SK-N-SH (cell line): ENCODE results near the gene POU4F2. TPM values are rescaled to one million over a fixed set of nuclear protein-coding genes. Genes with fewer than 3 reads are reported as not detected.

ENCODE experiments used
- CTCF ChIA-PET: fragments of 300-600, 350-600 bp; formaldehyde crosslinking; extraction: SDS; loops from one replicate; lab custom pipeline; 2021; lab: Yijun Ruan, JAX
- POLR2A ChIA-PET: fragments of 350-600 bp; sonication (Branson Sonifier 250); formaldehyde crosslinking; extraction: SDS; loops from one replicate; lab custom pipeline; 2020; ENCODE audit warnings: antibody characterized with exemption, inconsistent platforms; lab: Yijun Ruan, JAX
- DNase-seq: peaks from one replicate; pipeline ENCODE4 v3.0.0; 2012
- H2AFZ ChIP-seq: fragments of 200-600 bp; sonication (generic); 2 replicates; pipeline ENCODE4 v1.8.1; 2016; ENCODE audit warnings: antibody characterized with exemption, mild to moderate bottlenecking, low read depth
- H3F3A ChIP-seq: fragments of 200-600 bp; sonication (generic); replicated peaks from 2 replicates; pipeline ENCODE3; 2016; ENCODE audit warnings: antibody characterized with exemption, mild to moderate bottlenecking; ENCODE audit not compliant: insufficient read depth
- H3K27ac ChIP-seq, 2 experiments: fragments of 200-500 bp in 1 of 2; fragments of 200-600 bp in 1 of 2; sonication (Bioruptor generic) in 1 of 2; sonication (generic), shearing (Covaris generic) in 1 of 2; 2 replicates each; pipeline versions ENCODE4 v1.5.1 to v1.6.1; 2014 to 2016; ENCODE audit warnings: low read depth in 2 of 2, inconsistent platforms in 1 of 2, low read length in 1 of 2, mild to moderate bottlenecking in 1 of 2, mixed read lengths in 1 of 2
- H3K27me3 ChIP-seq: fragments of 200-600 bp; sonication (generic), shearing (Covaris generic); 2 replicates; pipeline ENCODE4 v1.6.1; 2016; ENCODE audit warnings: mixed run types; ENCODE audit not compliant: insufficient read depth
- H3K36me3 ChIP-seq, 2 experiments: fragments of 200-500 bp in 1 of 2; fragments of 200-600 bp in 1 of 2; sonication (Bioruptor generic) in 1 of 2; sonication (generic) in 1 of 2; replicated peaks in 1 of 2; 2 replicates each; pipeline versions ENCODE3 to v1.5.1; 2014 to 2016; ENCODE audit warnings: low read length in 1 of 2, mild to moderate bottlenecking in 1 of 2; ENCODE audit not compliant: insufficient read depth in 2 of 2, control insufficient read depth in 1 of 2
- H3K4me1 ChIP-seq, 2 experiments: fragments of 200-500 bp in 1 of 2; fragments of 200-600 bp in 1 of 2; sonication (Bioruptor generic) in 1 of 2; sonication (generic), shearing (Covaris generic) in 1 of 2; 2 replicates each; pipeline versions ENCODE4 v1.5.1 to v1.6.1; 2014 to 2016; ENCODE audit warnings: low read depth in 1 of 2, low read length in 1 of 2, mixed run types in 1 of 2; ENCODE audit not compliant: insufficient read depth in 2 of 2, control insufficient read depth in 1 of 2
- H3K4me2 ChIP-seq: fragments of 200-600 bp; sonication (generic), shearing (Covaris generic); 2 replicates; pipeline ENCODE4 v1.6.1; 2017; ENCODE audit warnings: mixed run types
- H3K4me3 ChIP-seq, 2 experiments: fragments of 200-500 bp in 1 of 2; fragments of 200-600 bp in 1 of 2; sonication (Bioruptor generic) in 1 of 2; sonication (generic), shearing (Covaris generic) in 1 of 2; 2 replicates each; pipeline versions ENCODE4 v1.5.1 to v1.8.1; 2014 to 2016; ENCODE audit warnings: low read depth in 2 of 2, inconsistent platforms in 1 of 2, low read length in 1 of 2, mild to moderate bottlenecking in 1 of 2, mixed read lengths in 1 of 2, moderate library complexity in 1 of 2
- H3K79me2 ChIP-seq: fragments of 200-600 bp; sonication (generic); 2 replicates; pipeline ENCODE4 v1.8.1; 2017; ENCODE audit warnings: mild to moderate bottlenecking; ENCODE audit not compliant: insufficient read depth
- H3K9ac ChIP-seq: fragments of 200-600 bp; sonication (generic); 2 replicates; pipeline ENCODE4 v1.6.1; 2017; ENCODE audit warnings: mixed run types
- H3K9me2 ChIP-seq: fragments of 200-600 bp; sonication (generic); 2 replicates; pipeline ENCODE4 v1.6.1; 2017; ENCODE audit warnings: mixed run types
- H3K9me3 ChIP-seq: fragments of 200-600 bp; sonication (generic); 2 replicates; pipeline ENCODE4 v1.6.1; 2017; ENCODE audit warnings: mixed run types, mild to moderate bottlenecking, moderate library complexity
- H4K20me1 ChIP-seq: fragments of 200-600 bp; sonication (generic); 2 replicates; pipeline ENCODE4 v1.6.1; 2017; ENCODE audit warnings: mild to moderate bottlenecking, mixed run types; ENCODE audit not compliant: insufficient read depth
- CHD2 ChIP-seq: fragments of 150-350 bp; IDR thresholded peaks from 2 replicates; pipeline ENCODE4 v1.6.1; 2018; ENCODE audit warnings: low read length; ENCODE audit not compliant: partially characterized antibody
- EP300 ChIP-seq, 2 experiments: IDR thresholded peaks; 2 replicates each; pipeline versions ENCODE4 v1.4.0 to v1.6.1; 2012; ENCODE audit warnings: borderline replicate concordance in 1 of 2, low read depth in 1 of 2, low read length in 1 of 2
- EZH2phosphoT487 ChIP-seq: fragments of 200-600 bp; sonication (generic); IDR thresholded peaks from 2 replicates; pipeline ENCODE4 v1.6.1; 2017; ENCODE audit warnings: low read depth, mixed run types, mild to moderate bottlenecking, antibody characterized with exemption, moderate library complexity, borderline replicate concordance
- FOSL2 ChIP-seq: IDR thresholded peaks from 2 replicates; pipeline ENCODE4 v1.4.0; 2012; ENCODE audit warnings: low read depth, mild to moderate bottlenecking, moderate library complexity, borderline replicate concordance
- GABPA ChIP-seq: IDR thresholded peaks from 2 replicates; pipeline ENCODE4 v1.4.0; 2012; ENCODE audit warnings: low read depth, mild to moderate bottlenecking
- GATA2 ChIP-seq: sonication (generic); formaldehyde crosslinking; IDR thresholded peaks from 2 replicates; pipeline ENCODE4 v1.5.0; 2020; ENCODE audit warnings: mild to moderate bottlenecking, missing genetic modification reagents
- JUND ChIP-seq: IDR thresholded peaks from 2 replicates; pipeline ENCODE4 v1.4.0; 2012
- MEF2A ChIP-seq: IDR thresholded peaks from 2 replicates; pipeline ENCODE4 v1.4.0; 2012; ENCODE audit warnings: low read depth, borderline replicate concordance
- NFIC ChIP-seq: IDR thresholded peaks from 2 replicates; pipeline ENCODE4 v1.4.0; 2012; ENCODE audit warnings: borderline replicate concordance
- POLR2AphosphoS5 ChIP-seq: IDR thresholded peaks from 2 replicates; pipeline ENCODE4 v1.6.1; 2012; ENCODE audit warnings: low read depth, low read length
- RAD21 ChIP-seq: IDR thresholded peaks from 2 replicates; pipeline ENCODE4 v1.6.1; 2012; ENCODE audit warnings: mild to moderate bottlenecking, low read length
- RXRA ChIP-seq: IDR thresholded peaks from 2 replicates; pipeline ENCODE4 v1.4.0; 2012; ENCODE audit warnings: low read depth, mild to moderate bottlenecking, borderline replicate concordance
- TAF1 ChIP-seq: IDR thresholded peaks from 2 replicates; pipeline ENCODE4 v1.6.1; 2012; ENCODE audit warnings: low read depth, mild to moderate bottlenecking, low read length, moderate library complexity, borderline replicate concordance
- TCF12 ChIP-seq: IDR thresholded peaks from 2 replicates; pipeline ENCODE4 v1.4.0; 2012
- WGBS: methylation state at CpG from one replicate; pipeline ENCODE4 v1.1.6; 2017; ENCODE audit warnings: low lambda C conversion rate; 5-methylcytosine and 5-hydroxymethylcytosine counted together
- polyA plus RNA-seq, 3 experiments: library from polyadenylated mRNA; depleted of rRNA; stranded (reverse); fragments of >200 nt; gene quantifications; 2 replicates each; pipeline ENCODE4 v1.2.3, GENCODE V29; 2012
- TF ChIP-seq, protein P1 (sequence below): fragments of 200-600 bp; sonication (generic); IDR thresholded peaks from 2 replicates; pipeline ENCODE4 v1.6.1; 2017; ENCODE audit warnings: antibody characterized with exemption, mild to moderate bottlenecking, moderate library complexity
- TF ChIP-seq, protein P2 (sequence below): IDR thresholded peaks from 2 replicates; pipeline ENCODE4 v1.6.1; 2012; ENCODE audit warnings: mild to moderate bottlenecking, low read depth, low read length, moderate library complexity
- TF ChIP-seq, protein P3 (sequence below): fragments of 150-350 bp; IDR thresholded peaks from 2 replicates; pipeline ENCODE4 v1.6.1; 2016; ENCODE audit warnings: mild to moderate bottlenecking, low read depth, low read length

POU4F2 gene
- polyA plus RNA-seq, 1 of the 3 experiments (the other 2 are of a cell fraction), result not detected

DNA sequence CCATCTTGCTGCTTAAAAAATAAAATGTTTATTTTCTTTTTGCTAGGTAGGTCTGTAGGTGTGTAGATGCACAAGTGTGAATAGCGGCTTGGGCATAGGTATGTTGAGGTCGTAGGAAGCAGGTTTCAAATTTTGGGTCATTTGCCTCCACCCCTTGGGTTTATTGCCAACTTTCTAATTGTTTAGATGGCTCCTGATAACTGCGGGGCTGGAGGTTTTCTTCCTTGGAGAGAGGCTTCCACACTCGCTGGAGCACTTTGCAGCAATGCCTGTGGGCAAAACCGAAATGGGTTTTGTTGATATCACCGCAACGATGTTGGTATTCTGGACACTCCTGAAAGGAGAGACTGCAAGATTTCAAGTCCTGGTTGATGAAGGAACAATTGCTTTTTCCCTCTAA is 3.9 kb upstream of the POU4F2 start:
- WGBS, result 13% methylated on average over 6 of the region's 7 CpGs
- no peaks in the 10 kb centered on the region for H3K79me2 ChIP-seq
- POLR2A ChIA-PET, result no interaction called here
- H3K9ac ChIP-seq, result no peak overlapping the region
- no peak overlapping the region for H3K27ac ChIP-seq
- H3F3A ChIP-seq, result no peaks in the 10 kb centered on the region
- H3K4me3 ChIP-seq, result no peak overlapping the region
- H2AFZ ChIP-seq, result no peak overlapping the region
- no peak for DNase-seq
- CTCF ChIA-PET, result no interaction called here
- TF ChIP-seq JUND (no peak), TAF1 (no peak), MEF2A (no peak), POLR2AphosphoS5 (no peak), FOSL2 (no peak), NFIC (no peak), EP300 (IDR thresholded peaks at IDR 0.05; ENCODE audit: borderline replicate concordance in 1 of 2, low read depth in 1 of 2, low read length in 1 of 2) (no peak), RXRA (no peak), CHD2 (no peak), EZH2phosphoT487 (no peak), GATA2 (no peak), TCF12 (no peak), RAD21 (no peak), GABPA (no peak)
- TF ChIP-seq, protein P1, sequence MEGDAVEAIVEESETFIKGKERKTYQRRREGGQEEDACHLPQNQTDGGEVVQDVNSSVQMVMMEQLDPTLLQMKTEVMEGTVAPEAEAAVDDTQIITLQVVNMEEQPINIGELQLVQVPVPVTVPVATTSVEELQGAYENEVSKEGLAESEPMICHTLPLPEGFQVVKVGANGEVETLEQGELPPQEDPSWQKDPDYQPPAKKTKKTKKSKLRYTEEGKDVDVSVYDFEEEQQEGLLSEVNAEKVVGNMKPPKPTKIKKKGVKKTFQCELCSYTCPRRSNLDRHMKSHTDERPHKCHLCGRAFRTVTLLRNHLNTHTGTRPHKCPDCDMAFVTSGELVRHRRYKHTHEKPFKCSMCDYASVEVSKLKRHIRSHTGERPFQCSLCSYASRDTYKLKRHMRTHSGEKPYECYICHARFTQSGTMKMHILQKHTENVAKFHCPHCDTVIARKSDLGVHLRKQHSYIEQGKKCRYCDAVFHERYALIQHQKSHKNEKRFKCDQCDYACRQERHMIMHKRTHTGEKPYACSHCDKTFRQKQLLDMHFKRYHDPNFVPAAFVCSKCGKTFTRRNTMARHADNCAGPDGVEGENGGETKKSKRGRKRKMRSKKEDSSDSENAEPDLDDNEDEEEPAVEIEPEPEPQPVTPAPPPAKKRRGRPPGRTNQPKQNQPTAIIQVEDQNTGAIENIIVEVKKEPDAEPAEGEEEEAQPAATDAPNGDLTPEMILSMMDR, result no peak
- TF ChIP-seq, protein P2, sequence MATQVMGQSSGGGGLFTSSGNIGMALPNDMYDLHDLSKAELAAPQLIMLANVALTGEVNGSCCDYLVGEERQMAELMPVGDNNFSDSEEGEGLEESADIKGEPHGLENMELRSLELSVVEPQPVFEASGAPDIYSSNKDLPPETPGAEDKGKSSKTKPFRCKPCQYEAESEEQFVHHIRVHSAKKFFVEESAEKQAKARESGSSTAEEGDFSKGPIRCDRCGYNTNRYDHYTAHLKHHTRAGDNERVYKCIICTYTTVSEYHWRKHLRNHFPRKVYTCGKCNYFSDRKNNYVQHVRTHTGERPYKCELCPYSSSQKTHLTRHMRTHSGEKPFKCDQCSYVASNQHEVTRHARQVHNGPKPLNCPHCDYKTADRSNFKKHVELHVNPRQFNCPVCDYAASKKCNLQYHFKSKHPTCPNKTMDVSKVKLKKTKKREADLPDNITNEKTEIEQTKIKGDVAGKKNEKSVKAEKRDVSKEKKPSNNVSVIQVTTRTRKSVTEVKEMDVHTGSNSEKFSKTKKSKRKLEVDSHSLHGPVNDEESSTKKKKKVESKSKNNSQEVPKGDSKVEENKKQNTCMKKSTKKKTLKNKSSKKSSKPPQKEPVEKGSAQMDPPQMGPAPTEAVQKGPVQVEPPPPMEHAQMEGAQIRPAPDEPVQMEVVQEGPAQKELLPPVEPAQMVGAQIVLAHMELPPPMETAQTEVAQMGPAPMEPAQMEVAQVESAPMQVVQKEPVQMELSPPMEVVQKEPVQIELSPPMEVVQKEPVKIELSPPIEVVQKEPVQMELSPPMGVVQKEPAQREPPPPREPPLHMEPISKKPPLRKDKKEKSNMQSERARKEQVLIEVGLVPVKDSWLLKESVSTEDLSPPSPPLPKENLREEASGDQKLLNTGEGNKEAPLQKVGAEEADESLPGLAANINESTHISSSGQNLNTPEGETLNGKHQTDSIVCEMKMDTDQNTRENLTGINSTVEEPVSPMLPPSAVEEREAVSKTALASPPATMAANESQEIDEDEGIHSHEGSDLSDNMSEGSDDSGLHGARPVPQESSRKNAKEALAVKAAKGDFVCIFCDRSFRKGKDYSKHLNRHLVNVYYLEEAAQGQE, result no peak
- TF ChIP-seq, protein P3, sequence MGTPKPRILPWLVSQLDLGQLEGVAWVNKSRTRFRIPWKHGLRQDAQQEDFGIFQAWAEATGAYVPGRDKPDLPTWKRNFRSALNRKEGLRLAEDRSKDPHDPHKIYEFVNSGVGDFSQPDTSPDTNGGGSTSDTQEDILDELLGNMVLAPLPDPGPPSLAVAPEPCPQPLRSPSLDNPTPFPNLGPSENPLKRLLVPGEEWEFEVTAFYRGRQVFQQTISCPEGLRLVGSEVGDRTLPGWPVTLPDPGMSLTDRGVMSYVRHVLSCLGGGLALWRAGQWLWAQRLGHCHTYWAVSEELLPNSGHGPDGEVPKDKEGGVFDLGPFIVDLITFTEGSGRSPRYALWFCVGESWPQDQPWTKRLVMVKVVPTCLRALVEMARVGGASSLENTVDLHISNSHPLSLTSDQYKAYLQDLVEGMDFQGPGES, result no peak
- no peak overlapping the region for H3K4me2 ChIP-seq
- peaks cover 0 to 5% of the 10 kb centered on the region in 2 experiments; a peak in 1 of 4 replicates for H3K4me1 ChIP-seq
- H3K9me3 ChIP-seq, result no peaks in the 10 kb centered on the region
- no peaks in the 10 kb centered on the region for H3K36me3 ChIP-seq
- H3K9me2 ChIP-seq, result no peaks in the 10 kb centered on the region
- peaks cover 59% of the 10 kb centered on the region for H3K27me3 ChIP-seq
- no peaks in the 10 kb centered on the region for H4K20me1 ChIP-seq
